DND-41 (cell line): ENCODE data around the gene MAP7D3.

Experiments
- ATAC-seq: fragments of 200-7000 bp; cut with Tn5 transposase; 3 replicates; pipeline ENCODE4 v1.9.1; 2021; ENCODE audit warnings: low read depth; ENCODE audit not compliant: insufficient read depth
- DNase-seq: peaks from one replicate; pipeline ENCODE4 v3.0.0-alpha.2; 2020
- H2AFZ ChIP-seq: 2 replicates; pipeline ENCODE4 v1.6.0; 2012; ENCODE audit warnings: low read depth, low read length
- H3K27ac ChIP-seq: 2 replicates; pipeline ENCODE4 v1.5.1; 2012; ENCODE audit warnings: low read length, inconsistent platforms
- H3K27me3 ChIP-seq: fragments of 200-600 bp; sonication (generic); 2 replicates; pipeline ENCODE4 v1.6.0; 2012; ENCODE audit warnings: low read length, mild to moderate bottlenecking, inconsistent platforms; ENCODE audit not compliant: insufficient read depth, poor library complexity
- H3K36me3 ChIP-seq: 2 replicates; pipeline ENCODE4 v1.5.1; 2012; ENCODE audit warnings: low read length, inconsistent platforms; ENCODE audit not compliant: insufficient read depth
- H3K4me1 ChIP-seq: 2 replicates; pipeline ENCODE4 v1.5.1; 2012; ENCODE audit warnings: mild to moderate bottlenecking, low read length; ENCODE audit not compliant: insufficient read depth
- H3K4me2 ChIP-seq: 2 replicates; pipeline ENCODE4 v1.6.0; 2012; ENCODE audit warnings: mild to moderate bottlenecking, moderate library complexity, low read length, inconsistent platforms; ENCODE audit not compliant: insufficient read depth
- H3K4me3 ChIP-seq, 2 experiments: fragments of 200-600 bp in 1 of 2; shearing (Covaris generic) in 1 of 2; 2 replicates each; pipeline ENCODE4 v1.5.1; 2012 to 2016; ENCODE audit warnings: inconsistent platforms in 2 of 2, low read length in 2 of 2, mild to moderate bottlenecking in 2 of 2, low read depth in 1 of 2, moderate library complexity in 1 of 2
- H3K79me2 ChIP-seq: 2 replicates; pipeline ENCODE4 v1.6.0; 2012; ENCODE audit warnings: low read length, inconsistent platforms; ENCODE audit not compliant: insufficient read depth
- H3K9ac ChIP-seq: 2 replicates; pipeline ENCODE4 v1.6.0; 2012; ENCODE audit warnings: low read depth, mild to moderate bottlenecking, inconsistent platforms, low read length, moderate library complexity
- H3K9me3 ChIP-seq: 2 replicates; pipeline ENCODE4 v1.5.1; 2012; ENCODE audit warnings: low read length, moderate library complexity, mild to moderate bottlenecking, inconsistent platforms; ENCODE audit not compliant: insufficient read depth, severe bottlenecking
- H4K20me1 ChIP-seq: 2 replicates; pipeline ENCODE4 v1.6.0; 2012; ENCODE audit warnings: low read length; ENCODE audit not compliant: insufficient read depth
- CTCF ChIP-seq: IDR thresholded peaks from 2 replicates; pipeline ENCODE4 v1.5.1; 2012; ENCODE audit warnings: borderline replicate concordance, low read length, moderate library complexity, mild to moderate bottlenecking; ENCODE audit not compliant: poor library complexity, severe bottlenecking; ENCODE audit errors: extremely low read depth
- EZH2 ChIP-seq: IDR thresholded peaks from 3 replicates; pipeline ENCODE4 v1.6.1; 2012; ENCODE audit warnings: borderline replicate concordance, low read depth, mild to moderate bottlenecking, moderate library complexity, low read length, inconsistent platforms; ENCODE audit not compliant: severe bottlenecking

Gene MAP7D3

GRCh38 chrX:136192135-136192534, 59.1 kb downstream of the MAP7D3 start:
- no peak overlapping the region for H3K4me3 ChIP-seq
- no peaks in the 10 kb centered on the region for H3K27me3 ChIP-seq
- no peaks in the 10 kb centered on the region for H3K4me1 ChIP-seq
- H2AFZ ChIP-seq, result no peak overlapping the region
- H3K27ac ChIP-seq, result no peak overlapping the region
- H4K20me1 ChIP-seq, result no peaks in the 10 kb centered on the region
- H3K79me2 ChIP-seq, result no peaks in the 10 kb centered on the region
- no peak overlapping the region for H3K4me2 ChIP-seq
- TF ChIP-seq CTCF (no peak), EZH2 (no peak)
- no peak overlapping the region for H3K9ac ChIP-seq
- H3K36me3 ChIP-seq, result no peaks in the 10 kb centered on the region
- ATAC-seq, result no peak
- H3K9me3 ChIP-seq, result no peaks in the 10 kb centered on the region
- no peak for DNase-seq

DNA sequence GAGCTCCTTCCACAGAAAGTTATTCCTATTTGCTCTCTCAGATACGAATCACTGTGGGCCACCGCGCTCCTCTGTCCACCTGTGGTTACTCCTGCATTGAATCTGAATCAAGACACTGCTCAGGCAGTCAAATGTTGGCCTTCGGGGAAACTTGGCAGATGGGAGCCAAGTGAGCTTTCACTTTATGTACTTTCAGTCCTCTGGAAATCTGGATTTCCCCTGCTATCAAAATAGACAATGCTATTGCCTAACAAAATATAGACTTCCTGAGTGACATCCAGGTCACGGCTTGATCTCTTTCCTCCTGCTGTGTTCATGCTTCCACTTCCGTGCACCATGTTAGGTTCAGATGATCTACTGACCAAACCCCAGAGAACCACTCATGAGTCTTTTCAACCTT, 60.0 kb downstream of the MAP7D3 start:
- DNase-seq, result no peak
- no peak overlapping the region for H3K27ac ChIP-seq
- ATAC-seq, result no peak
- H3K79me2 ChIP-seq, result no peaks in the 10 kb centered on the region
- no peaks in the 10 kb centered on the region for H3K27me3 ChIP-seq
- H4K20me1 ChIP-seq, result no peaks in the 10 kb centered on the region
- H3K4me2 ChIP-seq, result no peak overlapping the region
- H2AFZ ChIP-seq, result no peak overlapping the region
- no peaks in the 10 kb centered on the region for H3K9me3 ChIP-seq
- no peak for TF ChIP-seq CTCF
- TF ChIP-seq EZH2, result no peak
- no peak overlapping the region for H3K4me3 ChIP-seq
- no peaks in the 10 kb centered on the region for H3K4me1 ChIP-seq
- no peaks in the 10 kb centered on the region for H3K36me3 ChIP-seq
- no peak overlapping the region for H3K9ac ChIP-seq

GRCh38 chrX:136190038-136190713, 61.0 kb downstream of the MAP7D3 start:
- no peaks in the 10 kb centered on the region for H3K9me3 ChIP-seq
- H3K36me3 ChIP-seq, result no peaks in the 10 kb centered on the region
- H3K4me2 ChIP-seq, result no peak overlapping the region
- H3K27ac ChIP-seq, result no peak overlapping the region
- H4K20me1 ChIP-seq, result no peaks in the 10 kb centered on the region
- ATAC-seq (no peak), DNase-seq (no peak)
- no peaks in the 10 kb centered on the region for H3K79me2 ChIP-seq
- H2AFZ ChIP-seq, result no peak overlapping the region
- H3K4me3 ChIP-seq, result no peak overlapping the region
- no peak overlapping the region for H3K9ac ChIP-seq
- no peak for TF ChIP-seq CTCF
- TF ChIP-seq EZH2, result no peak
- H3K4me1 ChIP-seq, result no peaks in the 10 kb centered on the region
- H3K27me3 ChIP-seq, result no peaks in the 10 kb centered on the region

- no peak overlapping the region for H2AFZ ChIP-seq
- DNase-seq, result no peak
- no peaks in the 10 kb centered on the region for H3K79me2 ChIP-seq
- TF ChIP-seq CTCF (no peak), EZH2 (no peak)
- no peaks in the 10 kb centered on the region for H4K20me1 ChIP-seq
- no peak overlapping the region for H3K4me2 ChIP-seq
- no peaks in the 10 kb centered on the region for H3K27me3 ChIP-seq
- no peak overlapping the region for H3K27ac ChIP-seq
- ATAC-seq, result no peak
- H3K9ac ChIP-seq, result no peak overlapping the region
- no peaks in the 10 kb centered on the region for H3K4me1 ChIP-seq
- no peaks in the 10 kb centered on the region for H3K36me3 ChIP-seq
- H3K9me3 ChIP-seq, result no peaks in the 10 kb centered on the region
- no peak overlapping the region for H3K4me3 ChIP-seq
Observed at GRCh38 chrX:136189222-136189621, 62.0 kb downstream of the MAP7D3 start.
